ENCODE results near the gene CPNE7. TPM values are rescaled to one million over a fixed set of nuclear protein-coding genes. Genes with fewer than 3 reads are reported as not detected.

The CPNE7 gene
- total and polyA plus RNA-seq, 2 of the 8 experiments (the other 6 are each of a cell fraction or from before 2014, with no cell fraction given): 10.0 to 23.7 TPM

GRCh38 chr16:89615176-89615575, 39.6 kb downstream of the CPNE7 start (continued):
- TF ChIP-seq, protein P1, sequence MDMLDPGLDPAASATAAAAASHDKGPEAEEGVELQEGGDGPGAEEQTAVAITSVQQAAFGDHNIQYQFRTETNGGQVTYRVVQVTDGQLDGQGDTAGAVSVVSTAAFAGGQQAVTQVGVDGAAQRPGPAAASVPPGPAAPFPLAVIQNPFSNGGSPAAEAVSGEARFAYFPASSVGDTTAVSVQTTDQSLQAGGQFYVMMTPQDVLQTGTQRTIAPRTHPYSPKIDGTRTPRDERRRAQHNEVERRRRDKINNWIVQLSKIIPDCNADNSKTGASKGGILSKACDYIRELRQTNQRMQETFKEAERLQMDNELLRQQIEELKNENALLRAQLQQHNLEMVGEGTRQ (IDR thresholded peaks at IDR 0.05; ENCODE audit: low read length): no peak
- TF ChIP-seq MAX (IDR thresholded peaks at IDR 0.05) (no peak), TAF1 (IDR thresholded peaks at IDR 0.05; ENCODE audit: low read depth, low read length) (no peak)

All from H1 (cell line).